Suppressor macrophage (primary cell): ENCODE measurements around the gene PCNX1.
"Not testable (repeated sequence)": the region's sequence is repeated elsewhere in the genome, so short reads cannot be mapped to it uniquely, and the experiment has no call there.

Source experiments
- DNase-seq, 4 experiments: peaks; one replicate each; pipeline ENCODE4 v3.0.0-alpha.2; 2020 to 2022

Gene PCNX1

DNA sequence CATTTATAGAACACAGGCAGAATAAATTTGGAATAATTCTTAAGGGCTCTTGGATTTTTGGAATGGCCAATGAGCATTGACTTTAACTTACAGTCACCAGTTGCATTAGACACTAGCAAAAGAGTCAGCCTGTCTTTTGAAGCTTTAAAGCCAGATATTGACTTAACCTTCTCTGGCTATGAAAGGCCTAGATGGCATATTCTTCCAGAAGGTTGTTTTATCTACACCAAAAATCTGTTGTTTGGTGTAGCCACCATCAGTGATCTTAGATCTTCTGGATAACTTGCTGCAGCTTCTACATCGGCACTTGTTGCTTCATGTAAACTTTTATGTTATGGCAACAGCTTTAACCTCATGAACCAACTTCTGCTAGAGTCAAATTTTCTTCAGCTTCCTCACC, 10.4 kb downstream of the PCNX1 start:
- no peak for DNase-seq

DNA sequence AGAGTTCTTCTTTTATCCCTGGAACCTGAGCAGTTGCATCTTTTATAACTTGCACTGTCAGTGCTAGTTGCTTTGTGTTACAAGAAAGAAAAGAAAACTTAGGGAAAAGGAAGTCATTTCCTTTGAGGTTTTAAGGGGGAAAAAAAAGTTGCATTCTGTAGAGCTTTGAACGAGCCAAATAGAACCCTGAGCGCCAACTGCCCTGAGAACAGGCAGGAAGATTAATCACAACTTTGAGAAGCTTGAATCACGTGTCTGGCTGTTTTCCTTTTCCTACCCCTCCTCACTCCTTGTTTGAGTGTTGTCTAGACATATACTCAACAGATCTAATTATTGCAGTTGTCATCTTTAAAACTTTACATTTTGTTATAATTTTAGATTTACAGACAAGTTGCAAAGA, 12.5 kb downstream of the PCNX1 start:
- DNase-seq, result peak in 1 of 4 experiments; percentile 29

DNA sequence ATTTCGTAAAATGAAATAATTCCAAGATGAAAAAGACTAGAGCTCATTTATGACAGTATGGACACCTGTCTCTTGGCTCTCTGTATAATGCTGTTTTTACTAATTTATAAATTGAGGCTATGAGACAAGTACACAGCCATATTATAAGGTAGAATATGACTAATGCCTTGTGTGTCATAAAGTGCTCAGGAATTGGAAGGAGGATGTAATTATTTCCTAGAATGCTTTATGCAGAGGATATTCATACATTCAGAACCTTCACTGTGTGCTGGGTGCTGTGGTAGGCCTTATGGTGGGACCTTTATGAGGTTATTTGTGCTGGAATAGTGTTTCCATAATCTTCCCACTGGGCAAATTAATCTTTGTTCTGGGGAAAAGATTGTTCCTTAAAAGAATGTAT, 13.3 kb downstream of the PCNX1 start:
- no peak for DNase-seq

DNA sequence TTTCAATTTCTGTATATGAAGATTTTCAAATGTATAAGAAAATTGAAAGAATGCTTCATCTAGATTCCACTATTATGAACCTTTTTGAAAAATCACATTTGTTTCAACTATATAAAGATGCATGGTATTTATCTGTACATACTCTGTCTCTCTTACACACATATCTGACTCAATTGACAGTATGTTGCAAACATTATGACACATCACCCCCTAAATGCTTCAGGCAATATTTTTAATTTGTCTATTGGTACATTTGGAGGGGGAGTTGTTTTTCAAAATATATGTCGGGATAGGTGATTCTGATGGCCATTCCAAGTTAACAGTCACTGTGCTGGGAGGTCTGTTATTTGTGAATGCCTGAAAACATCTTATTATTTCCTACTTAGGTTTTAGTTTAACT, 14.4 kb downstream of the PCNX1 start:
- peak in 1 of 4 experiments; percentile 36 for DNase-seq

DNA sequence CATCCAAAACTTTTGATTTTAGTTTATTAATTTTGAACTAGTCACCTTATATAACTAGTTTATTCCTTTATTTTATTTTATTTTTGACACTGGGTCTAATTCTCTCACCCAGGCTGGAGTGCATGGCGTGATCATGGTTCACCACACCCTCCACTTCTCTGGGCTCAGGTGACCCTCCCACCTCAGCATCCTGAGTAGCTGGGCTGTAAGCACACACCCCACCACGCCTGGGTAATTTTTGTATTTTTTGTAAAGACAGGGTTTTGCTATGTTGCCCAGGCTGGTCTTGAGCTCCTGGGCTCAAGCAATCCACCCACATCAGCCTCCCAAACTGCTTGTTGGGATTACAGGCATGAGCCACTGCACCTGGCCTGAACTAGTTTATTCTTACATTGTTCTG, 17.3 kb downstream of the PCNX1 start:
- no peak for DNase-seq

GRCh38 chr14:70926235-70926830, 19.1 kb downstream of the PCNX1 start:
- no peak for DNase-seq

DNA sequence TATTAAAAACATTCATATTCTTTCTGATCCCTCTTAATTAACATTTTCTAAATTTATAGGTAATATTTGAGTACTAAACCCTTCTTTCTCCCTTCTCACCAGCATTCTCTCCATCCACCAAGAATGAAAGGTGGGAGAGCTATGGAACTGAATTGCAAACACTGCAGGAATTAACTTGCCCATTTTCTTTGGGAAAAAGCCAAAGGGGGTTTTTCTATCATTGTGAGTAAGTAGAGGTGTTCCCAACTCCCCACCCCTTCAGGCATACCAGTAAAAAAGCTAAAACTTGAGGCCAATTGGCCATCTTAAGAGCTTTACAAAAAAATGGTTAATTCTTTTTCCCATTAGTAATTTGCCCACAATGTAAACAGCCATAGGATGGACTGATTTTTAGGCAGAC, 23.7 kb downstream of the PCNX1 start:
- no peak for DNase-seq

DNA sequence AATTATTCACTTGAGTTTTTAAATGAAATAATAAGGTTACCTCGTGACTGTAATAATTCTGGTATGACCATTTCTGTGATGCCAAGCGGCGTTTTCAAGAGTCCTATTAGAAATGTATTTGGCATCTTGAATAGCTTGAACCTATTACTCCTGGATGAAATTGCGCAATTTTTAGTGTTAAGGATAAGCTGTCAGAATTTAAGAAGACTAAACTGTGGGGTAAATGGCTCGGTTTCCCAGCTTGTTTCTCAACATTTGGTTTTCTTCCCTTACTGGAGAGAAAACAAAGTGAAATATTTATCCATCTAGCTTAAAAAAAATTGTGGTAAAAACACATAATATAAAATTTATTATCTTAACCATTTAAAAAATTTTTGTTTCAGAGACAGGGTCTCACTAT, 26.8 kb downstream of the PCNX1 start:
- peak in 1 of 4 experiments; percentile 13 for DNase-seq

- peak; percentile 37 to 80 (median 58) for DNase-seq
These were observed 27.4 kb downstream of the PCNX1 start for GRCh38 chr14:70934502-70935134.

DNA sequence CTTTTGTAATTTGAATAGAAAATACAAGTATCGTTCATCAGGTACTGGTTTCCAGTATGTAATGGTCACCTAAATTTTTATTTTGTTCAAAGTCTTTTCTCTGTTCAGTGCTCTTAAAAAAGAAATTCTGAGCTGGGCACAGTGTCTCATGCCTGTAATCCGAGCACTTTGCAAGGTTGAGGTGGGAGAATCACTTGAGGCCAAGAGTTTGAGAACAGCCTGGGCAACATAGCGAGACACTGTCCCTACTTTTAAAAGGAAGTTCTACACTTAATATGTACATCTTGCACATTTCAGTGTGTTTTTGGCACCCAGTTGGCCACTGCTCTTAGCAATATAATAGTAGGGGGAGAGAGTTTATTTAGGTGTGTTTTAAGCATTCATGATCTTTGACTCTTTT, 27.9 kb downstream of the PCNX1 start:
- DNase-seq, result peak in 2 of 4 experiments; percentile 12 to 15

DNA sequence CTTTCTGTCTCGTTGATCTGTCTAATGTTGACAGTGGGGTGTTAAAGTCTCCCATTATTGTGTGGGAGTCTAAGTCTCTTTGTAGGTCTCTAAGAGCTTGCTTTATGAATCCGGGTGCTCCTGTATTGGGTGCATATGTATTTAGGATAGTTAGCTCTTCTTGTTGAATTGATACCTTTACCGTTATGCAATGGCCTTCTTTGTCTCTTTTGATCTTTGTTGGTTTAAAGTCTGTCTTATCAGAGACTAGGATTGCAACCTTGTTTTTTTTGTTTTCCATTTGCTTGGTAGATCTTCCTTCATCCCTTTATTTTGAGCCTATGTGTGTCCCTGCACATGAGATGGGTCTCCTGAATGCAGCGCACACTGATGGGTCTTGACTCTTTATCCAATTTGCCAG, 32.4 kb downstream of the PCNX1 start:
- DNase-seq, result not testable (repeated sequence)

- DNase-seq, result not testable (repeated sequence)
These were observed 34.5 kb downstream of the PCNX1 start for GRCh38 chr14:70941637-70942341.

DNA sequence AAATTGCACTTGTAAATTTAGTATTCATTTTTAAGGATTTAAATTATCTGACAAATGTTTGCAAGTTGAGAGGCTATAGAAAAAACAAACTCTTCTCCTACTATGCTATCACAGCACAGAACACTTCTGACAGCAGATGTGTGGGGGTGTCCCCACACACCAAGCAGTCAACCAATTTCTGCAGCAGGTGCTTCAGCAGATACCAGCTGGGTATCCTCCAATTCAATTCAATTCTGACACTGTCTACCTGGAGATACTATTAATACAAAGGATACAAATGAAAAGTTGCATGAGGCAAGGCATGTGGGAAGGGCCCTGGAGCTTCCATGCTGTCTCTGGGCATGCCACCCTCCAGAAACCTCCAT, 35.1 kb downstream of the PCNX1 start:
- no peak for DNase-seq

GRCh38 chr14:70942721-70943120, 35.5 kb downstream of the PCNX1 start:
- not testable (repeated sequence) for DNase-seq

- DNase-seq, result no peak
These were observed 36.6 kb downstream of the PCNX1 start for GRCh38 chr14:70943838-70944237.

DNA sequence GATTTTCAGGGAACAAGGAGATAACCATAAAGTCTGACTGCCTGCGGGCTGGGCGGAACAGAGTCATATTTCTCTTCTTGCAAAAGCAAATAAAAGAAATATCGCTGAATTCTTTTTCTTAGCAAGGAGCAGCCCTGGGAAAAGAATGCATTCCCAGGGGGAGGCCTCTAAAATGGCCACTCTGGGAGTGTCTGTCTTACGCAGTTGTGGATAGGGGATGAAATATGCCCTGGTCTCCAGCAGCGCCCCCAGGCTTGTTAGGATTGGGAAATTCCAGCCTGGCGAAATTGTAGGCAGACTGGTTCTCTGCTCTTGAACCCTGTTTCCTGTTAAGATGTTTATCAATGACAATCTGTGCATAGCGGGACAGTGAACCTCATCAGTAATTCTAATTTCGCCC, 40.5 kb downstream of the PCNX1 start:
- peak in 1 of 4 experiments; percentile 5 for DNase-seq

DNA sequence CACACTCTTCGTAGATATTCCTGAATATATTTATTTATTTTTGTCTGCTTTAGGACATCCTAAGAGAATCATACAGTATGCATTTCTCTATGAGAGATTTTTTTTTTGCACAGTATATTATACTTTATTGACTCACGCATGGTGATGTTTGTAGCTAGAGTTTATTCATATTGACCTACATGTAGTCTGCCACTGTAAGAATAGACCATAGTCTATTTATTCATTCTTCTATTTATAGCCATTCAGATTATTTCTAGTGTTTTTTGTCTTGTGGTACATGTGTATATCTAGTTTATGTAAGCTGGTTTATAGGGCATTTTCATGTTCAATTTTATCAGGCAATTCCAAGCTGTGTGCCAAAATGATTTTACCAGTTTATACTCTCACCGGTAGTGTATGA, 45.2 kb downstream of the PCNX1 start:
- DNase-seq, result no peak

- DNase-seq, result no peak
These were observed 46.8 kb downstream of the PCNX1 start for GRCh38 chr14:70954068-70954467.

DNA sequence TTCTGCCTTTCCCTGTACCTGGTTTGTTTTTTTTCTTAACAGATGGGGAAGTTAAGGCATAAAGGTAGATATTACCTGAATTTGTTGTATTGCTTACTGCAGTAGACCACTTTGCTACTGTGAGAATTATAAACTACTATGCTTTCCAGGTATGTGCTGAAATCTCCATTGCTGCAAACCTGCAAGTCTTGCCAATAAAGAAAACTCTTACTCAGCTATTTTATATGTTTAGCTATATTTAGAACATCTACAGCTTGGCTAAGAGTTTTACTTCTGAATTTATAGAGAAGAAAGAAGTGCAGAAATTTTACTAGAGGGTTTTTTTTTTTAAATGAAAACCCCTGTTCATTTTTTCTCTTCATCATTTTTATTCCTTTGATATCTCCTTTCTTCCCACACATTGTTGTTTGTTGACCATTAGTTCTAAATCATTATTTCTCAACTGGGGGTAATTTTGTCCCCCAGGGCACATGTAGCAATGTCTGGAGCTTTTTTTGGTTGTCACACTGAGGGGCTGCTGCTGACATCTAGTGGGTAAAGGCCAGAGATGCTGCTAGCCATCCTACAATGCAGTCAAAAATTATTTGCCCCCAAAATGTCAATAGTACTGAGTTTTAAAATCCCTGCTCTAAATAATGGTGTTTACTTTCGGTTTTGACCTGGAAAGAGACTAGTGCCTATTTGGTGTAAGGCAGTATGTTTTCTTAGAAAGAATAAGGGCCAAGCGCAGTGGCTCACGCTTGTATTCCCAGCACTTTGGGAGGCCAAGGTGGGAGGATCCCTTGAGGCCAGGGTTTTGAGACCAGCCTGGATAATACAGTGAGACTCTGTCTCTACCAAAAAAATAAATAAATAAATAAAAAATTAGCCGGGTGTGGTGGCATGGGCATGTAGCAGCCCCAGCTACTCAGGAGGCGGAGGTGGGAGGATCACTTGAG, 48.6 kb downstream of the PCNX1 start:
- DNase-seq, result peak; percentile 29 to 51 (median 50)

- no peak for DNase-seq
These were observed 49.3 kb downstream of the PCNX1 start for GRCh38 chr14:70956511-70956910.

DNA sequence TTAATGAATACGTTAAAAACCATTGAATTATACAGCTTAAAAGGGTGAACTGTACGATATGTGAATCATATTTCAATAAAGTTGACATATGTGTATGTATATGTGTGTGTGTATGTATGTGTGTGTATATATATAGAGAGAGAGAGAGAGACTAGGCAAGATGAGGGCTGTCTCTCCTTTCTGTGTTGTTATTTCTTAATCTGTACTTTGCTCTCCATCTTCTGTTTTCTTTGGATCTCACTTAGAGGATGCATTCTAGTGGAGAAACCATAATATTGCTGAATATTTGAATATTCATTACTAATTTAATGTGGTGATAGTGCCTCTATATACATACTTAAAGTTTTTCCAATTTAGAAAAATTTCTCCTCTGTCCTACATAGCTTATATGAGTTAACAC, 50.5 kb downstream of the PCNX1 start:
- no peak for DNase-seq

DNA sequence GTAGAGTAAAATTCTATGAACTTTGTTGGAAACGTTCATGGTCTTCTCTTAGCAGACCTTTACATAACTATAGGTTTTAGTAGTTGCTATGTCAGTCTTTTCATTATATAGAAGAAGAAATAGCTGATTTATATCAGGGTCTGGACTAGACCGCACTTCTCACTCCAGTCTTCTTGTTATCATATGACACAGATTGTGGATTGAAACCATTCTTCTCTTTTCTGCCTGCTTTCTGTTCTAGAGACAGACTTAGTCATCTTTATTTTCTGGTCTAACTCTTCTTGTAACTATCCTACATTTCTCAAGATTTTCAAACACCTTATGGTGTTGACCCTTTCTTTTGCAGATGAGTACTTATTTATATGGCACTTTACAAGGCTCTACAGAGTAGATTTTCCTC, 55.7 kb downstream of the PCNX1 start:
- DNase-seq, result no peak

- no peak for DNase-seq
These were observed 57.2 kb downstream of the PCNX1 start for GRCh38 chr14:70964492-70964891.
